NCI-H1436 treated with DMSO at 0.1 percent for 48 hours (cell line): ENCODE measurements around the gene SNAP29.
"Not testable (repeated sequence)": the region's sequence is repeated elsewhere in the genome, so short reads cannot be mapped to it uniquely, and the experiment has no call there.

ENCODE experiments used
- DNase-seq: peaks from one replicate; lab custom pipeline; 2025; lab: John Stamatoyannopoulos, UW

SNAP29 gene

GRCh38 chr22:20931126-20931654 is 72.4 kb downstream of the SNAP29 start:
- DNase-seq = no peak

DNA sequence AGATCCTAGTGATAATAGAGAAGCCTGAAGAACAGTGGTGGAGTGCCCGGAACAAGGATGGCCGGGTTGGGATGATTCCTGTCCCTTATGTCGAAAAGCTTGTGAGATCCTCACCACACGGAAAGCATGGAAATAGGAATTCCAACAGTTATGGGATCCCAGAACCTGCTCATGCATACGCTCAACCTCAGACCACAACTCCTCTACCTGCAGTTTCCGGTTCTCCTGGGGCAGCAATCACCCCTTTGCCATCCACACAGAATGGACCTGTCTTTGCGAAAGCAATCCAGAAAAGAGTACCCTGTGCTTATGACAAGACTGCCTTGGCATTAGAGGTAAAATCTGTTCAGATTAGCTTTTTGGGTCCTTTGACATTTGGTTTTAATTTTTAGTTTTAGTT is 75.1 kb downstream of the SNAP29 start:
- no peak for DNase-seq

DNA sequence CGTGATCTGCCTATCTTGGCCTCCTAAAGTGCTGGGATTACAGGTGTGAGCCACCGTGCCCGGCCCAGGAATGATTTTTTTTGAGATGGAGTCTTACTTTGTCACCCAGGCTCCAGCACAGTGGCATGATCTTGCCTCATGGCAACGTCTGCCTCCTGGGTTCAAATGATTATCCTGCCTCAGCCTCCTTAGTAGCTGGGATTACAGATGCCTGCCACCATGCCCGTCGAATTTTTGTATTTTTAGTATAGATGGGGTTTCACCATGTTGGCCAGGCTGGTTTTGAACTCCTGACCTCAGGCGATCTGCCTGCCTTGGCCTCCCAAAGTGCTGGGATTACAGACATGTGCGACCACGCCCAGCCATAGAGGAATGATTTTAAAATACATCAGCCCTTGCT is 76.2 kb downstream of the SNAP29 start:
- not testable (repeated sequence) for DNase-seq

GRCh38 chr22:20935780-20936539 is 77.2 kb downstream of the SNAP29 start:
- DNase-seq = not testable (repeated sequence)

- no peak for DNase-seq
Observed at GRCh38 chr22:20937031-20937793, 78.4 kb downstream of the SNAP29 start.

- no peak for DNase-seq
Observed at GRCh38 chr22:20937794-20938671, 79.2 kb downstream of the SNAP29 start.

GRCh38 chr22:20939457-20940185 is 80.8 kb downstream of the SNAP29 start:
- not testable (repeated sequence) for DNase-seq

DNA sequence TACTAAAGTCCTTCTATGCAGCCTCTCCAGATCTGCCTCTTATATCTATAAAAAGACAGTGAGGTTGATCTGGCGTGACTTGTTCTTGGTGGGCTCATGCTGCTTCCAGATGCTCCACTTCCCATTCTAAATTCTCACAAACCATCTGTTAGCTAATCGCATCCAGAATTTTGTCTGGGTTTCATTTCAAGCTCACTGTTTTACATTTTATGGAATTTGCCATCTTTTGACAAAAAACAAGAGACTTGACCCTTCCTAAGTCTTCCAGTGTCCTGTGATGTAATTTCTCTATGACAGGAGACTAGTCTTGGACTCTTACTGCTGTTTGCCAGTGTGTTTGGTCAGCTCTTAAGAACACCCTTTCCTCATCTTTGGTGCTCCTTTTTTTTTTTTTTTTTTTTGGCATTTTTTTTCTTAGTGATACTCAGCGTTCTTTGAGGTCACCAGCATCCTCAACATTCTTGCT is 81.4 kb downstream of the SNAP29 start:
- DNase-seq = no peak
